B cell (primary cell): Measurements from ENCODE around the gene MICAL3. TPM values are rescaled to one million over a fixed set of nuclear protein-coding genes. Genes with fewer than 3 reads are reported as not detected.
A peak's percentile ranks its signal among the peaks of the same experiment; 100 is the strongest.

Experiments
- ATAC-seq: fragments of 200-7000 bp; cut with Tn5 transposase; one replicate; pipeline ENCODE4 v1.10.0; 2021; ENCODE audit warnings: low read depth, mild to moderate bottlenecking, moderate number of reproducible peaks, moderate library complexity
- CTCF ChIA-PET: fragments of 350-600 bp; sonication (Branson Sonifier 250); formaldehyde crosslinking; loops from one replicate; lab custom pipeline; 2021; ENCODE audit warnings: antibody characterized with exemption, inconsistent platforms; lab: Charles Lee
- POLR2A ChIA-PET: fragments of 350-600 bp; sonication (Branson Sonifier 250); formaldehyde crosslinking; loops from one replicate; lab custom pipeline; 2021; ENCODE audit warnings: antibody characterized with exemption; lab: Charles Lee
- DNase-seq: peaks from one replicate; pipeline ENCODE4 v3.0.0; 2013
- H2AFZ ChIP-seq: 2 replicates; pipeline ENCODE4 v1.6.1; 2012; ENCODE audit warnings: mild to moderate bottlenecking, low read depth, low read length; ENCODE audit not compliant: insufficient read depth, poor library complexity, severe bottlenecking
- H3K27ac ChIP-seq, 2 donors: 1 replicate in 1 of 2; 2 replicates in 1 of 2; pipeline ENCODE4 v1.5.1; 2012 to 2013; ENCODE audit warnings: low read length in 2 of 2, mild to moderate bottlenecking in 2 of 2, moderate library complexity in 1 of 2
- H3K27me3 ChIP-seq, 4 experiments: fragments of 200-600 bp in 1 of 4; sonication (generic) in 1 of 4; replicated peaks in 1 of 4; 1 replicate in 2 of 4; 2 replicates in 2 of 4; pipeline versions ENCODE4 v1.6.1 to v1.7.0; 2013 to 2016; ENCODE audit warnings: low read length in 3 of 4, mild to moderate bottlenecking in 2 of 4, mixed read lengths in 1 of 4, moderate library complexity in 1 of 4; ENCODE audit not compliant: insufficient read depth in 4 of 4, control insufficient read depth in 3 of 4; ENCODE audit errors: control extremely low read depth in 1 of 4
- H3K36me3 ChIP-seq, 2 experiments: replicated peaks in 1 of 2; 1 replicate in 1 of 2; 2 replicates in 1 of 2; pipeline versions ENCODE4 v1.6.1 to v1.7.1; 2013; ENCODE audit warnings: low read length in 1 of 2; ENCODE audit not compliant: insufficient read depth in 2 of 2, control insufficient read depth in 1 of 2; ENCODE audit errors: control extremely low read depth in 1 of 2, extremely low read depth in 1 of 2
- H3K4me1 ChIP-seq, 2 donors: fragments of 200-600 bp in 1 of 2; sonication (generic) in 1 of 2; 1 replicate in 1 of 2; 2 replicates in 1 of 2; pipeline versions ENCODE4 v1.5.1 to v1.6.1; 2013 to 2017; ENCODE audit warnings: low read length in 2 of 2; ENCODE audit not compliant: control insufficient read depth in 2 of 2, insufficient read depth in 2 of 2
- H3K4me2 ChIP-seq: replicated peaks from 2 replicates; pipeline ENCODE3; 2012; ENCODE audit warnings: mild to moderate bottlenecking, low read depth, low read length; ENCODE audit not compliant: poor library complexity, severe bottlenecking
- H3K4me3 ChIP-seq, 5 experiments: fragments of 200-600 bp in 1 of 5; sonication (generic) in 1 of 5; 1 replicate in 3 of 5; 2 replicates in 2 of 5; pipeline versions ENCODE4 v1.5.1 to v1.7.0; 2011 to 2016; ENCODE audit warnings: low read length in 4 of 5, mild to moderate bottlenecking in 4 of 5, low read depth in 2 of 5, control low read depth in 1 of 5, moderate library complexity in 1 of 5; ENCODE audit not compliant: insufficient read depth in 1 of 5; ENCODE audit errors: control extremely low read depth in 1 of 5, extremely low read depth in 1 of 5
- H3K79me2 ChIP-seq: fragments of 200-600 bp; sonication (generic); one replicate; pipeline ENCODE4 v1.6.0; 2016; ENCODE audit warnings: low read length; ENCODE audit not compliant: control insufficient read depth, insufficient read depth
- H3K9ac ChIP-seq: fragments of 200-600 bp; sonication (generic); 2 replicates; pipeline ENCODE4 v1.6.1; 2017; ENCODE audit warnings: mild to moderate bottlenecking, low read length, moderate library complexity
- H3K9me3 ChIP-seq, 3 donors: one replicate each; pipeline versions ENCODE4 v1.6.1 to v1.7.1; 2013; ENCODE audit warnings: low read length in 2 of 3; ENCODE audit not compliant: control insufficient read depth in 2 of 3, insufficient read depth in 1 of 3; ENCODE audit errors: control extremely low read depth in 1 of 3
- H4K20me1 ChIP-seq: 2 replicates; pipeline ENCODE4 v1.6.0; 2012; ENCODE audit warnings: mild to moderate bottlenecking, low read length; ENCODE audit not compliant: insufficient read depth, control insufficient read depth, poor library complexity, severe bottlenecking
- H3K27ac Mint-ChIP-seq: one replicate; pipeline ENCODE4 v1.8.0; 2021; ENCODE audit warnings: mixed read lengths
- H3K27me3 Mint-ChIP-seq: one replicate; pipeline ENCODE4 v1.8.0; 2021; ENCODE audit warnings: mixed read lengths
- H3K4me1 Mint-ChIP-seq: one replicate; pipeline ENCODE4 v1.8.0; 2021; ENCODE audit warnings: mixed read lengths
- H3K4me3 Mint-ChIP-seq: one replicate; pipeline ENCODE4 v1.8.0; 2021; ENCODE audit warnings: mixed read lengths
- H3K9me3 Mint-ChIP-seq: one replicate; pipeline ENCODE4 v1.8.0; 2022; ENCODE audit warnings: mixed read lengths; ENCODE audit not compliant: insufficient read depth
- CTCF ChIP-seq: fragments of 200-600 bp; IDR thresholded peaks from one replicate; pipeline ENCODE4 v1.8.0; 2022; ENCODE audit warnings: antibody characterized with exemption, mild to moderate bottlenecking
- EZH2 ChIP-seq: IDR thresholded peaks from 2 replicates; pipeline ENCODE4 v1.6.1; 2012; ENCODE audit warnings: borderline replicate concordance, low read depth, mild to moderate bottlenecking, moderate library complexity, low read length; ENCODE audit not compliant: insufficient read depth, poor library complexity, severe bottlenecking
- WGBS: methylation state at CpG from one replicate; pipeline ENCODE4 v1.1.5; 2013; ENCODE audit warnings: missing lambda C conversion rate; ENCODE audit not compliant: insufficient coverage; 5-methylcytosine and 5-hydroxymethylcytosine counted together
- intact Hi-C: fragments of 100-400 bp; cut with micrococcal nuclease; formaldehyde crosslinking; loops from one replicate; pipeline ENCODE4 v1.10.0; 2022
- polyA plus RNA-seq: library from polyadenylated mRNA; depleted of rRNA; stranded (reverse); fragments of >200 nt; gene quantifications from 2 replicates; pipeline ENCODE4 v1.2.3, GENCODE V29; 2012
- total RNA-seq, 2 donors: library from RNA; stranded (reverse); fragments of 120-200 nt in 1 of 2; gene quantifications; 1 replicate in 1 of 2; 2 replicates in 1 of 2; pipeline versions ENCODE4 v1.2.3 to v1.2.4, GENCODE V29; 2013 to 2022

Gene MICAL3
- total and polyA plus RNA-seq, 2 donors (not counting 1 experiment from before 2014, with no cell fraction given): 50.5 to 253 TPM

- Histone ChIP-seq H4K20me1 (no peaks in the 10 kb centered on the region), H3K9ac (no peak overlapping the region), H3K4me2 (no peak overlapping the region), H3K79me2 (no peaks in the 10 kb centered on the region), H3K4me3 (no peak overlapping the region), H3K27ac (no peak overlapping the region), H3K9me3 (no peaks in the 10 kb centered on the region), H3K36me3 (no peaks in the 10 kb centered on the region), H2AFZ (no peak overlapping the region), H3K4me1 (peaks cover 0 to 4% of the 10 kb centered on the region in 2 donors), H3K27me3 (no peaks in the 10 kb centered on the region)
- WGBS: 97% methylated on average over 4 of the region's 5 CpGs
- Mint-ChIP-seq H3K9me3 (no peaks in the 10 kb centered on the region), H3K4me3 (no peak overlapping the region), H3K4me1 (peaks cover 6% of the 10 kb centered on the region), H3K27ac (no peak overlapping the region), H3K27me3 (no peaks in the 10 kb centered on the region)
- POLR2A ChIA-PET: no interaction called here
- CTCF ChIA-PET: no interaction called here
- intact Hi-C loops: no loop called here
- DNase-seq (no peak), ATAC-seq (no peak)
- TF ChIP-seq EZH2 (no peak), CTCF (no peak)
These were observed 25.7 kb upstream of the MICAL3 start for GRCh38 chr22:18050065-18050464.

GRCh38 chr22:18048441-18048898 is 24.1 kb upstream of the MICAL3 start:
- 59% methylated on average over 28 of the region's 29 CpGs for WGBS
- H3K9ac ChIP-seq: no peak overlapping the region
- no peaks in the 10 kb centered on the region for H3K79me2 ChIP-seq
- no peak overlapping the region for H3K4me3 ChIP-seq
- H3K36me3 ChIP-seq: no peaks in the 10 kb centered on the region
- CTCF ChIA-PET: interaction anchor here (4.6 kb wide), 1 partner anchor 27 kb away, joined by 21 read pairs; no protein-coding TSS in a partner anchor
- H4K20me1 ChIP-seq: no peaks in the 10 kb centered on the region
- H2AFZ ChIP-seq: peak overlapping the region; percentile 45
- Mint-ChIP-seq H3K9me3 (no peaks in the 10 kb centered on the region), H3K4me3 (peak overlapping the region; percentile 13), H3K4me1 (peaks cover 6% of the 10 kb centered on the region), H3K27me3 (no peaks in the 10 kb centered on the region), H3K27ac (no peak overlapping the region)
- H3K27ac ChIP-seq: no peak overlapping the region
- DNase-seq: no peak
- TF ChIP-seq EZH2 (no peak), CTCF (no peak)
- no peaks in the 10 kb centered on the region for H3K9me3 ChIP-seq
- peaks cover 0 to 5% of the 10 kb centered on the region in 2 donors for H3K4me1 ChIP-seq
- no peak overlapping the region for H3K4me2 ChIP-seq
- no peak for ATAC-seq
- POLR2A ChIA-PET: no interaction called here
- H3K27me3 ChIP-seq: no peaks in the 10 kb centered on the region
- intact Hi-C loops: no loop called here
